ENCODE results near the gene GCSH.

The GCSH gene

GRCh38 chr16:81041696-81042095, 54.5 kb downstream of the GCSH start:
- no peak for DNase-seq (ENCODE audit: low read depth)

- no peak for DNase-seq (ENCODE audit: low read depth)
These were observed 55.4 kb downstream of the GCSH start for GRCh38 chr16:81040842-81041241.

- no peak for DNase-seq (ENCODE audit: low read depth)
These were observed 56.1 kb downstream of the GCSH start for GRCh38 chr16:81040131-81040530.

GRCh38 chr16:81036751-81037350, 59.3 kb downstream of the GCSH start:
- no peak for DNase-seq (ENCODE audit: low read depth)

- peak; percentile 11 for DNase-seq (ENCODE audit: low read depth)
These were observed 60.0 kb downstream of the GCSH start for GRCh38 chr16:81035975-81036750.

GRCh38 chr16:81035398-81035974, 60.7 kb downstream of the GCSH start, which contains the start of gene ATMIN:
Gene ATMIN (plus strand): TSS chr16:81035842. CDS start chr16:81035871, 29 bp downstream.
- DNase-seq (ENCODE audit: low read depth), result peak; percentile 77
